HepG2 (cell line): ENCODE measurements around the gene TRAF3. TPM values are rescaled to one million over a fixed set of nuclear protein-coding genes. Genes with fewer than 3 reads are reported as not detected.

Source experiments
- ATAC-seq: fragments of 200-7000 bp; cut with Tn5 transposase; 3 replicates; pipeline ENCODE4 v1.9.1; 2020; ENCODE audit warnings: mild to moderate bottlenecking, moderate library complexity
- BruUV-seq: library from RNA; stranded (reverse); fragments of 400-500 nt; replicated peaks from 2 replicates; lab custom pipeline; 2021; lab: Mats Ljungman, UMichigan
- CTCF ChIA-PET: fragments of 300-600 bp; formaldehyde crosslinking; extraction: SDS; loops from one replicate; lab custom pipeline; 2021; ENCODE audit warnings: low total read pairs, inconsistent platforms, low intra/inter-chr PET ratio; lab: Yijun Ruan, JAX
- POLR2A ChIA-PET: fragments of 350-600 bp; sonication (Branson Sonifier 250); formaldehyde crosslinking; loops from one replicate; lab custom pipeline; 2020; ENCODE audit warnings: antibody characterized with exemption, inconsistent platforms; lab: Yijun Ruan, JAX
- DNase-seq: peaks from one replicate; pipeline ENCODE4 v3.0.0-alpha.2; 2015; ENCODE audit warnings: low spot score
- FAIRE-seq: peaks from 3 replicates; lab custom pipeline; 2011; peaks lifted over from hg19 to GRCh38; lab: Jason Lieb, UNC
- H2AFZ ChIP-seq: one replicate; pipeline ENCODE4 v1.6.1; 2011; ENCODE audit warnings: low read length, inconsistent platforms
- H3K27ac ChIP-seq: fragments of 300-600 bp; 3 replicates; pipeline ENCODE4 v1.8.0; 2011; ENCODE audit warnings: mixed run types, mild to moderate bottlenecking, mixed read lengths, low read length, inconsistent platforms; ENCODE audit not compliant: insufficient read depth; ENCODE audit errors: extremely low read length
- H3K27me3 ChIP-seq, 2 experiments: fragments of 200-600 bp in 1 of 2; 2 replicates in 1 of 2; 3 replicates in 1 of 2; pipeline versions ENCODE4 v1.6.0 to v1.8.0; 2011; ENCODE audit warnings: low read length in 2 of 2, mild to moderate bottlenecking in 2 of 2, moderate library complexity in 2 of 2, inconsistent platforms in 1 of 2; ENCODE audit not compliant: insufficient read depth in 2 of 2, control insufficient read depth in 1 of 2
- H3K36me3 ChIP-seq, 2 experiments: fragments of 200-600 bp in 1 of 2; replicated peaks in 1 of 2; 2 replicates in 1 of 2; 3 replicates in 1 of 2; pipeline versions ENCODE4 v1.5.1 to v1.8.0; 2011; ENCODE audit warnings: low read length in 2 of 2, inconsistent platforms in 1 of 2; ENCODE audit not compliant: insufficient read depth in 2 of 2, control insufficient read depth in 1 of 2
- H3K4me1 ChIP-seq: 2 replicates; pipeline ENCODE4 v1.5.1; 2012; ENCODE audit warnings: low read length, inconsistent platforms; ENCODE audit not compliant: insufficient read depth
- H3K4me2 ChIP-seq: 2 replicates; pipeline ENCODE4 v1.6.0; 2011; ENCODE audit warnings: low read depth, low read length, inconsistent platforms
- H3K4me3 ChIP-seq, 3 experiments: fragments of 200-600 bp in 1 of 3; sonication (generic), shearing (Covaris generic) in 1 of 3; replicated peaks in 1 of 3; 2 replicates each; pipeline ENCODE4 v1.5.1; 2011 to 2016; ENCODE audit warnings: low read length in 3 of 3, inconsistent platforms in 2 of 3, low read depth in 2 of 3, mild to moderate bottlenecking in 2 of 3, control low read depth in 1 of 3, mixed read lengths in 1 of 3; ENCODE audit not compliant: insufficient read depth in 1 of 3
- H3K79me2 ChIP-seq: one replicate; pipeline ENCODE4 v1.6.1; 2011; ENCODE audit warnings: low read length, inconsistent platforms; ENCODE audit not compliant: insufficient read depth
- H3K9ac ChIP-seq: 2 replicates; pipeline ENCODE4 v1.6.0; 2011; ENCODE audit warnings: mild to moderate bottlenecking, low read depth, low read length, inconsistent platforms; ENCODE audit not compliant: insufficient read depth
- H3K9me3 ChIP-seq: 2 replicates; pipeline ENCODE4 v1.5.1; 2012; ENCODE audit warnings: mild to moderate bottlenecking, low read length
- H4K20me1 ChIP-seq: 2 replicates; pipeline ENCODE4 v1.6.0; 2011; ENCODE audit warnings: inconsistent platforms, mild to moderate bottlenecking, low read length, moderate library complexity; ENCODE audit not compliant: insufficient read depth
- BORCS8-MEF2B ChIP-seq: sonication (generic); formaldehyde crosslinking; IDR thresholded peaks from 2 replicates; pipeline ENCODE4 v1.8.0; 2022; ENCODE audit warnings: mild to moderate bottlenecking, missing genetic modification reagents
- HBP1 ChIP-seq: IDR thresholded peaks from 2 replicates; pipeline ENCODE4 v1.6.1; 2016; ENCODE audit warnings: low read depth, control low read depth
- JUND ChIP-seq: sonication (generic); formaldehyde crosslinking; IDR thresholded peaks from 2 replicates; pipeline ENCODE4 v1.8.0; 2022; ENCODE audit warnings: mild to moderate bottlenecking, missing genetic modification reagents
- LBX2 ChIP-seq: sonication (generic); formaldehyde crosslinking; IDR thresholded peaks from 2 replicates; pipeline ENCODE4 v1.5.0; 2020; ENCODE audit warnings: missing genetic modification reagents, mild to moderate bottlenecking, borderline replicate concordance
- RAD21 ChIP-seq: fragments of 450-650 bp; formaldehyde crosslinking; IDR thresholded peaks from 2 replicates; pipeline ENCODE4 v1.5.0; 2020; ENCODE audit warnings: mild to moderate bottlenecking
- SMAD9 ChIP-seq: sonication (generic); formaldehyde crosslinking; IDR thresholded peaks from 2 replicates; pipeline ENCODE4 v1.5.1; 2020; ENCODE audit warnings: mild to moderate bottlenecking, missing genetic modification reagents
- ZBTB8A ChIP-seq: sonication (generic); formaldehyde crosslinking; IDR thresholded peaks from 2 replicates; pipeline ENCODE4 v1.4.0; 2020; ENCODE audit warnings: mild to moderate bottlenecking, low read depth, missing genetic modification reagents, borderline replicate concordance
- ZNF543 ChIP-seq: sonication (generic); formaldehyde crosslinking; IDR thresholded peaks from 2 replicates; pipeline ENCODE4 v1.4.0; 2020; ENCODE audit warnings: mild to moderate bottlenecking, missing genetic modification reagents
- ZNF589 ChIP-seq: sonication (generic); formaldehyde crosslinking; conservative IDR thresholded peaks from 2 replicates; pipeline ENCODE4 v1.8.0; 2022; ENCODE audit warnings: mild to moderate bottlenecking, moderate library complexity, missing genetic modification reagents
- ZNF746 ChIP-seq: sonication (generic); formaldehyde crosslinking; IDR thresholded peaks from 2 replicates; pipeline ENCODE4 v1.8.0; 2022; ENCODE audit warnings: mild to moderate bottlenecking, missing genetic modification reagents
- WGBS: methylation state at CpG from one replicate; pipeline ENCODE4 v1.1.6; 2017; ENCODE audit warnings: low lambda C conversion rate; 5-methylcytosine and 5-hydroxymethylcytosine counted together
- in situ Hi-C: cut with HindIII; loops from 2 replicates; pipeline ENCODE4 v1.10.0; 2017; ENCODE audit warnings: low pct_unique_long_range_greater_than_20kb; ENCODE audit not compliant: extremely low pct_ligation_motif_present
- intact Hi-C: fragments of 100-400 bp; cut with micrococcal nuclease; formaldehyde crosslinking; loops from one replicate; pipeline ENCODE4 v1.10.0; 2022; ENCODE audit not compliant: unreplicated experiment
- polyA plus RNA-seq, 8 experiments: library from polyadenylated mRNA; depleted of rRNA in 3 of 8; stranded (reverse) in 7 of 8; unstranded in 1 of 8; fragments of >200 nt; fragmentation: Illumina TruSeq in 4 of 8; extraction: Trizol in 4 of 8; gene quantifications; 2 replicates each; pipeline versions ENCODE4 v1.2.1 to v1.2.3, GENCODE V29; 2011 to 2016; ENCODE audit warnings: low read depth in 4 of 8, missing spikeins in 1 of 8, mixed read lengths in 1 of 8; ENCODE audit not compliant: insufficient read depth in 1 of 8
- total RNA-seq, 5 experiments: library from RNA; depleted of rRNA; stranded (reverse); fragments of >200 nt; fragmentation: Illumina TruSeq; extraction: Trizol; gene quantifications; 2 replicates each; pipeline ENCODE4 v1.2.3, GENCODE V29; 2016; ENCODE audit warnings: low read depth in 1 of 5
- TF ChIP-seq, protein P1 (sequence below), 2 experiments: sonication (generic) in 1 of 2; formaldehyde crosslinking in 1 of 2; IDR thresholded peaks; 2 replicates each; pipeline versions ENCODE4 v1.4.0 to v1.6.1; 2018 to 2020; ENCODE audit warnings: missing genetic modification reagents in 2 of 2, borderline replicate concordance in 1 of 2, low read depth in 1 of 2, mild to moderate bottlenecking in 1 of 2, missing biosample characterization in 1 of 2
- TF ChIP-seq, protein P2 (sequence below): sonication (generic); formaldehyde crosslinking; IDR thresholded peaks from 2 replicates; pipeline ENCODE4 v1.5.1; 2020; ENCODE audit warnings: missing genetic modification reagents, mild to moderate bottlenecking, borderline replicate concordance
- TF ChIP-seq, protein P3 (sequence below): IDR thresholded peaks from 2 replicates; pipeline ENCODE4 v1.6.1; 2016
- TF ChIP-seq, protein P4 (sequence below): sonication (generic); formaldehyde crosslinking; IDR thresholded peaks from 2 replicates; pipeline ENCODE4 v1.5.0; 2020; ENCODE audit warnings: mild to moderate bottlenecking, missing genetic modification reagents, moderate library complexity

Gene TRAF3
- total and polyA plus RNA-seq, 2 of the 13 experiments (the other 11 are each of a cell fraction or from before 2014, with no cell fraction given), result 6.9 to 12.2 TPM

DNA sequence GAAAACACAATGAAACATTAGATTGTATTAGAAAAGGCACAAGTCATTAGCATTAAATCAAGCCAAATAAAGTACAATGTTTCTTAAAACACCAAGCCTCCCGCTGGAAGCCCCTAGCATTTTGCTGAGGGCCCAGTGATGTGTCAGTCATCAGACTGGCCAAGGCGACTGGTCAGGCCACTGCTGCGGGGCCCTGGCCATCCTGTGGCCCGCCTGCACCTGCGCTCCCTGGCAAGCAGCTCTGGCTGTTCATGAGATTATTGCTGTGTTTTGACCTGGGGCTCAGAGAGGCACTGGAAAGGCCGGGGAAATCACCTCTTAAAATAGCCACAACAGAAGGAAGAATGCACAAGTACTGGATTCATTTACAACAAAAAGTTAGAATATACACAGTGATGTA, 121.0 kb downstream of the TRAF3 start:
- intact Hi-C loops, result no loop called here
- in situ Hi-C loops, result no loop called here
- no TSS peak for BruUV-seq
- Histone ChIP-seq H3K4me1 (peaks cover 19% of the 10 kb centered on the region), H3K27me3 (no peaks in the 10 kb centered on the region), H3K4me3 (no peak overlapping the region), H3K4me2 (no peak overlapping the region), H3K9me3 (no peaks in the 10 kb centered on the region), H3K27ac (no peak overlapping the region), H3K36me3 (peaks cover 2 to 7% of the 10 kb centered on the region in 2 experiments; a peak in 4 of 5 replicates), H3K79me2 (no peaks in the 10 kb centered on the region), H4K20me1 (no peaks in the 10 kb centered on the region), H3K9ac (no peak overlapping the region), H2AFZ (no peak overlapping the region)
- WGBS, result 94% methylated on average over 6 of the region's 6 CpGs
- FAIRE-seq, result no peak
- ATAC-seq, result no peak
- CTCF ChIA-PET, result no interaction called here
- no peak for DNase-seq
- POLR2A ChIA-PET, result no interaction called here
- TF ChIP-seq RAD21 (no peak), ZNF589 (CRISPR knock-in tag) (no peak), ZNF746 (CRISPR knock-in tag) (no peak), SMAD9 (no peak), BORCS8-MEF2B (CRISPR knock-in tag) (no peak), LBX2 (CRISPR knock-in tag) (no peak), HBP1 (CRISPR knock-in tag) (no peak), ZNF543 (CRISPR knock-in tag) (no peak), JUND (CRISPR knock-in tag) (no peak), ZBTB8A (CRISPR knock-in tag) (no peak)
- TF ChIP-seq, protein P1, sequence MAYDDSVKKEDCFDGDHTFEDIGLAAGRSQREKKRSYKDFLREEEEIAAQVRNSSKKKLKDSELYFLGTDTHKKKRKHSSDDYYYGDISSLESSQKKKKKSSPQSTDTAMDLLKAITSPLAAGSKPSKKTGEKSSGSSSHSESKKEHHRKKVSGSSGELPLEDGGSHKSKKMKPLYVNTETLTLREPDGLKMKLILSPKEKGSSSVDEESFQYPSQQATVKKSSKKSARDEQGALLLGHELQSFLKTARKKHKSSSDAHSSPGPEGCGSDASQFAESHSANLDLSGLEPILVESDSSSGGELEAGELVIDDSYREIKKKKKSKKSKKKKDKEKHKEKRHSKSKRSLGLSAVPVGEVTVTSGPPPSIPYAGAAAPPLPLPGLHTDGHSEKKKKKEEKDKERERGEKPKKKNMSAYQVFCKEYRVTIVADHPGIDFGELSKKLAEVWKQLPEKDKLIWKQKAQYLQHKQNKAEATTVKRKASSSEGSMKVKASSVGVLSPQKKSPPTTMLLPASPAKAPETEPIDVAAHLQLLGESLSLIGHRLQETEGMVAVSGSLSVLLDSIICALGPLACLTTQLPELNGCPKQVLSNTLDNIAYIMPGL (CRISPR knock-in tag; IDR thresholded peaks at IDR 0.05; ENCODE audit: borderline replicate concordance in 1 of 2, low read depth in 1 of 2), result no peak
- TF ChIP-seq, protein P2, sequence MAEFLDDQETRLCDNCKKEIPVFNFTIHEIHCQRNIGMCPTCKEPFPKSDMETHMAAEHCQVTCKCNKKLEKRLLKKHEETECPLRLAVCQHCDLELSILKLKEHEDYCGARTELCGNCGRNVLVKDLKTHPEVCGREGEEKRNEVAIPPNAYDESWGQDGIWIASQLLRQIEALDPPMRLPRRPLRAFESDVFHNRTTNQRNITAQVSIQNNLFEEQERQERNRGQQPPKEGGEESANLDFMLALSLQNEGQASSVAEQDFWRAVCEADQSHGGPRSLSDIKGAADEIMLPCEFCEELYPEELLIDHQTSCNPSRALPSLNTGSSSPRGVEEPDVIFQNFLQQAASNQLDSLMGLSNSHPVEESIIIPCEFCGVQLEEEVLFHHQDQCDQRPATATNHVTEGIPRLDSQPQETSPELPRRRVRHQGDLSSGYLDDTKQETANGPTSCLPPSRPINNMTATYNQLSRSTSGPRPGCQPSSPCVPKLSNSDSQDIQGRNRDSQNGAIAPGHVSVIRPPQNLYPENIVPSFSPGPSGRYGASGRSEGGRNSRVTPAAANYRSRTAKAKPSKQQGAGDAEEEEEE, result no peak
- TF ChIP-seq, protein P3, sequence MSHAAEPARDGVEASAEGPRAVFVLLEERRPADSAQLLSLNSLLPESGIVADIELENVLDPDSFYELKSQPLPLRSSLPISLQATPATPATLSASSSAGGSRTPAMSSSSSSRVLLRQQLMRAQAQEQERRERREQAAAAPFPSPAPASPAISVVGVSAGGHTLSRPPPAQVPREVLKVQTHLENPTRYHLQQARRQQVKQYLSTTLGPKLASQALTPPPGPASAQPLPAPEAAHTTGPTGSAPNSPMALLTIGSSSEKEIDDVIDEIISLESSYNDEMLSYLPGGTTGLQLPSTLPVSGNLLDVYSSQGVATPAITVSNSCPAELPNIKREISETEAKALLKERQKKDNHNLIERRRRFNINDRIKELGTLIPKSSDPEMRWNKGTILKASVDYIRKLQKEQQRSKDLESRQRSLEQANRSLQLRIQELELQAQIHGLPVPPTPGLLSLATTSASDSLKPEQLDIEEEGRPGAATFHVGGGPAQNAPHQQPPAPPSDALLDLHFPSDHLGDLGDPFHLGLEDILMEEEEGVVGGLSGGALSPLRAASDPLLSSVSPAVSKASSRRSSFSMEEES, result no peak
- TF ChIP-seq, protein P4, sequence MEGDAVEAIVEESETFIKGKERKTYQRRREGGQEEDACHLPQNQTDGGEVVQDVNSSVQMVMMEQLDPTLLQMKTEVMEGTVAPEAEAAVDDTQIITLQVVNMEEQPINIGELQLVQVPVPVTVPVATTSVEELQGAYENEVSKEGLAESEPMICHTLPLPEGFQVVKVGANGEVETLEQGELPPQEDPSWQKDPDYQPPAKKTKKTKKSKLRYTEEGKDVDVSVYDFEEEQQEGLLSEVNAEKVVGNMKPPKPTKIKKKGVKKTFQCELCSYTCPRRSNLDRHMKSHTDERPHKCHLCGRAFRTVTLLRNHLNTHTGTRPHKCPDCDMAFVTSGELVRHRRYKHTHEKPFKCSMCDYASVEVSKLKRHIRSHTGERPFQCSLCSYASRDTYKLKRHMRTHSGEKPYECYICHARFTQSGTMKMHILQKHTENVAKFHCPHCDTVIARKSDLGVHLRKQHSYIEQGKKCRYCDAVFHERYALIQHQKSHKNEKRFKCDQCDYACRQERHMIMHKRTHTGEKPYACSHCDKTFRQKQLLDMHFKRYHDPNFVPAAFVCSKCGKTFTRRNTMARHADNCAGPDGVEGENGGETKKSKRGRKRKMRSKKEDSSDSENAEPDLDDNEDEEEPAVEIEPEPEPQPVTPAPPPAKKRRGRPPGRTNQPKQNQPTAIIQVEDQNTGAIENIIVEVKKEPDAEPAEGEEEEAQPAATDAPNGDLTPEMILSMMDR, result no peak
